Osteoblast (primary cell): ENCODE measurements around the gene C3orf85. TPM values are rescaled to one million over a fixed set of nuclear protein-coding genes. Genes with fewer than 3 reads are reported as not detected.

Experiments
- DNase-seq: peaks from one replicate; pipeline ENCODE4 v3.0.0; 2011; ENCODE audit warnings: low spot score, mixed read lengths; ENCODE audit not compliant: insufficient read length; ENCODE audit errors: missing footprints
- H2AFZ ChIP-seq: 2 replicates; pipeline ENCODE4 v1.6.0; 2011; ENCODE audit warnings: mild to moderate bottlenecking, low read length
- H3K27ac ChIP-seq: 2 replicates; pipeline ENCODE4 v1.5.1; 2011; ENCODE audit warnings: mild to moderate bottlenecking, low read depth, low read length, moderate library complexity
- H3K27me3 ChIP-seq: 2 replicates; pipeline ENCODE4 v1.6.0; 2012; ENCODE audit warnings: mild to moderate bottlenecking, control low read depth, inconsistent platforms, low read length, moderate library complexity; ENCODE audit not compliant: insufficient read depth
- H3K36me3 ChIP-seq: 2 replicates; pipeline ENCODE4 v1.5.1; 2011; ENCODE audit warnings: mild to moderate bottlenecking, low read length, control low read depth, moderate library complexity; ENCODE audit not compliant: insufficient read depth
- H3K4me1 ChIP-seq: 2 replicates; pipeline ENCODE4 v1.5.1; 2011; ENCODE audit warnings: mild to moderate bottlenecking, low read length, control low read depth, moderate library complexity; ENCODE audit not compliant: insufficient read depth
- H3K4me2 ChIP-seq: 2 replicates; pipeline ENCODE4 v1.6.0; 2011; ENCODE audit warnings: mild to moderate bottlenecking, low read length; ENCODE audit not compliant: insufficient read depth
- H3K4me3 ChIP-seq: fragments of 200-600 bp; sonication (generic); 3 replicates; pipeline ENCODE4 v1.5.1; 2012; ENCODE audit warnings: mild to moderate bottlenecking, low read length, inconsistent platforms; ENCODE audit not compliant: insufficient read depth
- H3K79me2 ChIP-seq: 2 replicates; pipeline ENCODE4 v1.6.0; 2012; ENCODE audit warnings: mild to moderate bottlenecking, low read length, control low read depth, inconsistent platforms; ENCODE audit not compliant: insufficient read depth
- H3K9me3 ChIP-seq: 2 replicates; pipeline ENCODE4 v1.5.1; 2011; ENCODE audit warnings: low read depth, low read length, control low read depth
- H4K20me1 ChIP-seq: 2 replicates; pipeline ENCODE4 v1.6.0; 2012; ENCODE audit warnings: mild to moderate bottlenecking, low read length, control low read depth; ENCODE audit not compliant: insufficient read depth
- total RNA-seq: library from RNA; depleted of rRNA; stranded (reverse); fragments of >200 nt; gene quantifications from 2 replicates; pipeline ENCODE4 v1.2.3, GENCODE V29; 2012
- TF ChIP-seq, protein P1 (sequence below): IDR thresholded peaks from 2 replicates; pipeline ENCODE4 v1.5.1; 2011; ENCODE audit warnings: mild to moderate bottlenecking, low read depth, low read length, moderate library complexity; ENCODE audit errors: extremely low read depth

The C3orf85 gene
- total RNA-seq, 1 donor: not detected

DNA sequence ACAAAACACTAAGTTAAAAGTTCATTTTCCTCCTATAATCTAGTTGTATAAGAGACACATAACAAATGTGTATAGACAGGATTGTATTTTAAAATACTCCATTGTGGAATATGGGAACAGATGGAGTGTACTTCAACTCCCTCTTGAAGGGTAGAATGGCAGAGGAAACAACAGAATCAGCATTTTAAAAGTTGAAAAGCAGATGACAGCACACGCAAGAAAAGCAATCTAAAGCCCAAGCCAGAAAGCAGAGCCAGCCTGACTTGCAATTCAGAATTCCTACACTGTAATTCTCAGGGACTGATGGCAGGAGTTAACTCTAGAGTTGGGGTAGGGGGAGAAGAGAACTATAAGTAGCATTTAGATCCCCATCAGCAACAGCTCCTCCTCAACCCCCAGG, 41.4 kb upstream of the C3orf85 start:
- Histone ChIP-seq H3K4me3 (no peak overlapping the region), H3K4me1 (no peaks in the 10 kb centered on the region), H2AFZ (no peak overlapping the region), H3K4me2 (no peak overlapping the region), H3K36me3 (no peaks in the 10 kb centered on the region), H3K9me3 (no peaks in the 10 kb centered on the region), H3K27ac (no peak overlapping the region), H4K20me1 (no peaks in the 10 kb centered on the region), H3K27me3 (no peaks in the 10 kb centered on the region), H3K79me2 (no peaks in the 10 kb centered on the region)
- TF ChIP-seq, protein P1, sequence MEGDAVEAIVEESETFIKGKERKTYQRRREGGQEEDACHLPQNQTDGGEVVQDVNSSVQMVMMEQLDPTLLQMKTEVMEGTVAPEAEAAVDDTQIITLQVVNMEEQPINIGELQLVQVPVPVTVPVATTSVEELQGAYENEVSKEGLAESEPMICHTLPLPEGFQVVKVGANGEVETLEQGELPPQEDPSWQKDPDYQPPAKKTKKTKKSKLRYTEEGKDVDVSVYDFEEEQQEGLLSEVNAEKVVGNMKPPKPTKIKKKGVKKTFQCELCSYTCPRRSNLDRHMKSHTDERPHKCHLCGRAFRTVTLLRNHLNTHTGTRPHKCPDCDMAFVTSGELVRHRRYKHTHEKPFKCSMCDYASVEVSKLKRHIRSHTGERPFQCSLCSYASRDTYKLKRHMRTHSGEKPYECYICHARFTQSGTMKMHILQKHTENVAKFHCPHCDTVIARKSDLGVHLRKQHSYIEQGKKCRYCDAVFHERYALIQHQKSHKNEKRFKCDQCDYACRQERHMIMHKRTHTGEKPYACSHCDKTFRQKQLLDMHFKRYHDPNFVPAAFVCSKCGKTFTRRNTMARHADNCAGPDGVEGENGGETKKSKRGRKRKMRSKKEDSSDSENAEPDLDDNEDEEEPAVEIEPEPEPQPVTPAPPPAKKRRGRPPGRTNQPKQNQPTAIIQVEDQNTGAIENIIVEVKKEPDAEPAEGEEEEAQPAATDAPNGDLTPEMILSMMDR: no peak
- DNase-seq: no peak

- H3K27ac ChIP-seq: no peak overlapping the region
- H4K20me1 ChIP-seq: no peaks in the 10 kb centered on the region
- no peaks in the 10 kb centered on the region for H3K9me3 ChIP-seq
- H3K4me1 ChIP-seq: no peaks in the 10 kb centered on the region
- no peaks in the 10 kb centered on the region for H3K27me3 ChIP-seq
- H3K79me2 ChIP-seq: no peaks in the 10 kb centered on the region
- TF ChIP-seq, protein P1: no peak
- H2AFZ ChIP-seq: no peak overlapping the region
- no peak for DNase-seq
- no peaks in the 10 kb centered on the region for H3K36me3 ChIP-seq
- H3K4me2 ChIP-seq: no peak overlapping the region
- H3K4me3 ChIP-seq: no peak overlapping the region
Measured at GRCh38 chr3:109098079-109098644, 38.4 kb upstream of the C3orf85 start.

- H3K9me3 ChIP-seq: no peaks in the 10 kb centered on the region
- no peak overlapping the region for H2AFZ ChIP-seq
- TF ChIP-seq, protein P1: no peak
- no peak overlapping the region for H3K27ac ChIP-seq
- H3K27me3 ChIP-seq: no peaks in the 10 kb centered on the region
- no peaks in the 10 kb centered on the region for H3K79me2 ChIP-seq
- H4K20me1 ChIP-seq: no peaks in the 10 kb centered on the region
- H3K4me2 ChIP-seq: no peak overlapping the region
- no peaks in the 10 kb centered on the region for H3K4me1 ChIP-seq
- no peaks in the 10 kb centered on the region for H3K36me3 ChIP-seq
- H3K4me3 ChIP-seq: no peak overlapping the region
- no peak for DNase-seq
Measured at GRCh38 chr3:109109574-109109973, 26.9 kb upstream of the C3orf85 start.

DNA sequence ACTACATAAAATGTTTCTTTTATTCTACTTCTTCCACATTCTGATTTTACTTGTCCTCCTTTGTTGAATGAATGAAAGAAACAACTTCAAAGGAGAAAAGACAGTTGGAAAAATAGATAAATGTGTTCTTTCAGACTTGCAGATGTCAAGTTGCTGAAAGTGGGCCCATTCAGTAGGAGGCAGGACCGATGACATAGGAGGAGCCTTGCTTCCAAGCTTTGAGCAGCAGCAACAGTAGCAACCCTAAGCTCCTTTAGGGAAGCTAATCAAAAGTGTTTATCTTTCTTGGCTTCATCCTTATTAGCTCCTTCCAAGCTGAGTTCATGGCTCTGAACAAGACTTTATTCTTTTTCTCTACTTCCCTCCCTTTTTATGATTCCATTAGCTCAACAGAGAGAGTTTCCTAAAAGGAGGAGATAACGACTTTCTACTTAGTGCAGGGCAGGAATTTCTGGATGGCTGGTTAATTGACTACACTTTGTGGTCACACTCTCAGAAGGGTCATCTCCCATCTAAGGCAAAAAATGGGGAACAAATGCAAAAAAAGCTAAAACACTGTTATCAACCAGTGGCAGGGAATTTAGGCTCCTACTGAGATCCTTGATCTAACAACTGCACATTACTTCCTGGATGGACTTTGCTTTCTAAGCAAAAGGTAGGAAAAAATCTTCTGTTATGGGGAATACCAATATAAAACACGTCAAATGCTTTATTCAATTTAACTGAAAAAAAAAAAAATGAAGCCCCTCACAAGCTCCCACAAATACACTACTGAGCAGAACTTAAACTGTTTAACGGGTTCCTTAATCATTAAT, 23.4 kb upstream of the C3orf85 start:
- Histone ChIP-seq H3K4me2 (no peak overlapping the region), H2AFZ (no peak overlapping the region), H3K4me3 (no peak overlapping the region), H3K9me3 (no peaks in the 10 kb centered on the region), H4K20me1 (no peaks in the 10 kb centered on the region), H3K79me2 (no peaks in the 10 kb centered on the region), H3K36me3 (no peaks in the 10 kb centered on the region), H3K27me3 (no peaks in the 10 kb centered on the region), H3K27ac (no peak overlapping the region), H3K4me1 (no peaks in the 10 kb centered on the region)
- DNase-seq: no peak
- TF ChIP-seq, protein P1: no peak
